HepG2 (cell line): ENCODE results near the gene ZBTB32. TPM values are rescaled to one million over a fixed set of nuclear protein-coding genes. Genes with fewer than 3 reads are reported as not detected.

Experiments used
- ETV5 ChIP-seq: IDR thresholded peaks from 2 replicates; pipeline ENCODE4 v1.6.1; 2018; ENCODE audit warnings: missing biosample characterization, missing genetic modification reagents, inconsistent platforms, borderline replicate concordance
- KDM5B ChIP-seq: sonication (generic); formaldehyde crosslinking; IDR thresholded peaks from 2 replicates; pipeline ENCODE4 v1.4.0; 2020; ENCODE audit warnings: missing genetic modification reagents, mild to moderate bottlenecking, borderline replicate concordance
- MLLT10 ChIP-seq: sonication (generic); formaldehyde crosslinking; IDR thresholded peaks from 2 replicates; pipeline ENCODE4 v1.4.0; 2020; ENCODE audit warnings: missing genetic modification reagents
- NFYB ChIP-seq: sonication (generic); formaldehyde crosslinking; IDR thresholded peaks from 2 replicates; pipeline ENCODE4 v1.4.0; 2020; ENCODE audit warnings: missing genetic modification reagents
- PAF1 ChIP-seq: IDR thresholded peaks from 2 replicates; pipeline ENCODE4 v1.6.1; 2016; ENCODE audit warnings: missing genetic modification reagents, missing compliant biosample characterization
- SNAPC2 ChIP-seq: sonication (generic); formaldehyde crosslinking; IDR thresholded peaks from 2 replicates; pipeline ENCODE4 v1.8.1; 2022; ENCODE audit warnings: mild to moderate bottlenecking, missing genetic modification reagents
- TOPORS ChIP-seq: sonication (generic); formaldehyde crosslinking; IDR thresholded peaks from 2 replicates; pipeline ENCODE4 v1.8.0; 2023; ENCODE audit warnings: mild to moderate bottlenecking, missing genetic modification reagents
- ZBTB14 ChIP-seq: sonication (generic); formaldehyde crosslinking; IDR thresholded peaks from 2 replicates; pipeline ENCODE4 v1.4.0; 2020; ENCODE audit warnings: missing genetic modification reagents
- ZNF30 ChIP-seq: sonication (generic); formaldehyde crosslinking; IDR thresholded peaks from 2 replicates; pipeline ENCODE4 v1.5.0; 2020; ENCODE audit warnings: mild to moderate bottlenecking, missing genetic modification reagents
- ZNF382 ChIP-seq: sonication (generic); formaldehyde crosslinking; IDR thresholded peaks from 2 replicates; pipeline ENCODE4 v1.5.0; 2020; ENCODE audit warnings: missing genetic modification reagents, mild to moderate bottlenecking, borderline replicate concordance
- polyA plus RNA-seq, 8 experiments: library from polyadenylated mRNA; depleted of rRNA in 3 of 8; stranded (reverse) in 7 of 8; unstranded in 1 of 8; fragments of >200 nt; fragmentation: Illumina TruSeq in 4 of 8; extraction: Trizol in 4 of 8; gene quantifications; 2 replicates each; pipeline versions ENCODE4 v1.2.1 to v1.2.3, GENCODE V29; 2011 to 2016; ENCODE audit warnings: low read depth in 4 of 8, missing spikeins in 1 of 8, mixed read lengths in 1 of 8; ENCODE audit not compliant: insufficient read depth in 1 of 8
- total RNA-seq, 5 experiments: library from RNA; depleted of rRNA; stranded (reverse); fragments of >200 nt; fragmentation: Illumina TruSeq; extraction: Trizol; gene quantifications; 2 replicates each; pipeline ENCODE4 v1.2.3, GENCODE V29; 2016; ENCODE audit warnings: low read depth in 1 of 5
- TF ChIP-seq, protein P1 (sequence below): sonication (generic); formaldehyde crosslinking; IDR thresholded peaks from 2 replicates; pipeline ENCODE4 v1.5.0; 2020; ENCODE audit warnings: mild to moderate bottlenecking, missing genetic modification reagents
- TF ChIP-seq, protein P2 (sequence below): sonication (generic); formaldehyde crosslinking; IDR thresholded peaks from one replicate; pipeline ENCODE4 v1.5.1; 2020; ENCODE audit warnings: mild to moderate bottlenecking, missing genetic modification reagents; ENCODE audit errors: not compliant biosample characterization
- TF ChIP-seq, protein P3 (sequence below): sonication (generic); formaldehyde crosslinking; IDR thresholded peaks from 2 replicates; pipeline ENCODE4 v1.8.0; 2022; ENCODE audit warnings: mild to moderate bottlenecking, missing genetic modification reagents, moderate library complexity
- TF ChIP-seq, protein P4 (sequence below): sonication (generic); formaldehyde crosslinking; IDR thresholded peaks from 2 replicates; pipeline ENCODE4 v1.4.0; 2020; ENCODE audit warnings: missing genetic modification reagents

ZBTB32 gene
- total and polyA plus RNA-seq, 2 of the 13 experiments (the other 11 are each of a cell fraction or from before 2014, with no cell fraction given) = not detected

DNA sequence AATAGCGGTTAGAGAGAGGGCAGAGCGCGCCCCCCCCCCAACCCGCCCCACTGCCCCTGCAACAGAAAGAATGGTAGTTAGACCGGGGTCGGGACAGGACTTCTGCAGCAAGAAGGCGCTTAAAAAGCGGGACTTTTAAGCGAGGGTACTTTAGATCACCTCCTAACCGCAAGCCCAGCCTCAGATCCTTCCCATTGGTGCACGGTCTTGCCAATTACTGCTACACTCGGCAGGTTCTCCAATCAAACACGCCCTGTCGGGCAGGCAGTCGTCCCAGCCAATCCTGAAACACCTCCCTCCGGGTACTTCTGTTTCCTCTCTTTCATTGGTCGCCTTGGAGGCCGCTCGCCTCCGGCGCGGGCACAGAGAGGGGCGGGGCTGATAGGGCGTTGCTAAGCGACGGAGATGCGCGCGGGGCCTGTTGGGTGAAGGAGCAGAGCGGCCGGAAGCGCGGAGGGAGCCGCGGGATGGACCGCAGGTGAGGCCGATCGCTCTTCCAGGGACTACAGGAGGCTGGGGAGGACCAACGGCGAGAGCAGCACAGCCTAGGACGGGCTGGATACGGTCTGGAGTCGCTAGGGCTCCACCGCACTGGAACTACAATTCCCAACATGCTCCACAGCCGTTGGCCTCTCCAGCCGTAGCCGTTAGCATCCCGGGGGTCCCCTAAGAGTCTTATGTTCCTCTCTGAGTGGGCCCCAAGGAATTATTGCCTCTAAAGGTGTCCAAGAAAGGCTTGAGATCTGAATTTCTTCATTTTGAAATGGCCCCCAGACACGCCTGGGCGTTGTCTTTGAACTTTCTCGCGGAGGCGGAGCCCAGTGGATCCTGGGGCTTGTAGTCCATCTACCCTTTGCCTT, 53.6 kb downstream of the ZBTB32 start, which contains the start of gene PROSER3 (continued):
- TF ChIP-seq, protein P1, sequence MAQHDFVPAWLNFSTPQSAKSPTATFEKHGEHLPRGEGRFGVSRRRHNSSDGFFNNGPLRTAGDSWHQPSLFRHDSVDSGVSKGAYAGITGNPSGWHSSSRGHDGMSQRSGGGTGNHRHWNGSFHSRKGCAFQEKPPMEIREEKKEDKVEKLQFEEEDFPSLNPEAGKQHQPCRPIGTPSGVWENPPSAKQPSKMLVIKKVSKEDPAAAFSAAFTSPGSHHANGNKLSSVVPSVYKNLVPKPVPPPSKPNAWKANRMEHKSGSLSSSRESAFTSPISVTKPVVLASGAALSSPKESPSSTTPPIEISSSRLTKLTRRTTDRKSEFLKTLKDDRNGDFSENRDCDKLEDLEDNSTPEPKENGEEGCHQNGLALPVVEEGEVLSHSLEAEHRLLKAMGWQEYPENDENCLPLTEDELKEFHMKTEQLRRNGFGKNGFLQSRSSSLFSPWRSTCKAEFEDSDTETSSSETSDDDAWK = no peak
- TF ChIP-seq, protein P2, sequence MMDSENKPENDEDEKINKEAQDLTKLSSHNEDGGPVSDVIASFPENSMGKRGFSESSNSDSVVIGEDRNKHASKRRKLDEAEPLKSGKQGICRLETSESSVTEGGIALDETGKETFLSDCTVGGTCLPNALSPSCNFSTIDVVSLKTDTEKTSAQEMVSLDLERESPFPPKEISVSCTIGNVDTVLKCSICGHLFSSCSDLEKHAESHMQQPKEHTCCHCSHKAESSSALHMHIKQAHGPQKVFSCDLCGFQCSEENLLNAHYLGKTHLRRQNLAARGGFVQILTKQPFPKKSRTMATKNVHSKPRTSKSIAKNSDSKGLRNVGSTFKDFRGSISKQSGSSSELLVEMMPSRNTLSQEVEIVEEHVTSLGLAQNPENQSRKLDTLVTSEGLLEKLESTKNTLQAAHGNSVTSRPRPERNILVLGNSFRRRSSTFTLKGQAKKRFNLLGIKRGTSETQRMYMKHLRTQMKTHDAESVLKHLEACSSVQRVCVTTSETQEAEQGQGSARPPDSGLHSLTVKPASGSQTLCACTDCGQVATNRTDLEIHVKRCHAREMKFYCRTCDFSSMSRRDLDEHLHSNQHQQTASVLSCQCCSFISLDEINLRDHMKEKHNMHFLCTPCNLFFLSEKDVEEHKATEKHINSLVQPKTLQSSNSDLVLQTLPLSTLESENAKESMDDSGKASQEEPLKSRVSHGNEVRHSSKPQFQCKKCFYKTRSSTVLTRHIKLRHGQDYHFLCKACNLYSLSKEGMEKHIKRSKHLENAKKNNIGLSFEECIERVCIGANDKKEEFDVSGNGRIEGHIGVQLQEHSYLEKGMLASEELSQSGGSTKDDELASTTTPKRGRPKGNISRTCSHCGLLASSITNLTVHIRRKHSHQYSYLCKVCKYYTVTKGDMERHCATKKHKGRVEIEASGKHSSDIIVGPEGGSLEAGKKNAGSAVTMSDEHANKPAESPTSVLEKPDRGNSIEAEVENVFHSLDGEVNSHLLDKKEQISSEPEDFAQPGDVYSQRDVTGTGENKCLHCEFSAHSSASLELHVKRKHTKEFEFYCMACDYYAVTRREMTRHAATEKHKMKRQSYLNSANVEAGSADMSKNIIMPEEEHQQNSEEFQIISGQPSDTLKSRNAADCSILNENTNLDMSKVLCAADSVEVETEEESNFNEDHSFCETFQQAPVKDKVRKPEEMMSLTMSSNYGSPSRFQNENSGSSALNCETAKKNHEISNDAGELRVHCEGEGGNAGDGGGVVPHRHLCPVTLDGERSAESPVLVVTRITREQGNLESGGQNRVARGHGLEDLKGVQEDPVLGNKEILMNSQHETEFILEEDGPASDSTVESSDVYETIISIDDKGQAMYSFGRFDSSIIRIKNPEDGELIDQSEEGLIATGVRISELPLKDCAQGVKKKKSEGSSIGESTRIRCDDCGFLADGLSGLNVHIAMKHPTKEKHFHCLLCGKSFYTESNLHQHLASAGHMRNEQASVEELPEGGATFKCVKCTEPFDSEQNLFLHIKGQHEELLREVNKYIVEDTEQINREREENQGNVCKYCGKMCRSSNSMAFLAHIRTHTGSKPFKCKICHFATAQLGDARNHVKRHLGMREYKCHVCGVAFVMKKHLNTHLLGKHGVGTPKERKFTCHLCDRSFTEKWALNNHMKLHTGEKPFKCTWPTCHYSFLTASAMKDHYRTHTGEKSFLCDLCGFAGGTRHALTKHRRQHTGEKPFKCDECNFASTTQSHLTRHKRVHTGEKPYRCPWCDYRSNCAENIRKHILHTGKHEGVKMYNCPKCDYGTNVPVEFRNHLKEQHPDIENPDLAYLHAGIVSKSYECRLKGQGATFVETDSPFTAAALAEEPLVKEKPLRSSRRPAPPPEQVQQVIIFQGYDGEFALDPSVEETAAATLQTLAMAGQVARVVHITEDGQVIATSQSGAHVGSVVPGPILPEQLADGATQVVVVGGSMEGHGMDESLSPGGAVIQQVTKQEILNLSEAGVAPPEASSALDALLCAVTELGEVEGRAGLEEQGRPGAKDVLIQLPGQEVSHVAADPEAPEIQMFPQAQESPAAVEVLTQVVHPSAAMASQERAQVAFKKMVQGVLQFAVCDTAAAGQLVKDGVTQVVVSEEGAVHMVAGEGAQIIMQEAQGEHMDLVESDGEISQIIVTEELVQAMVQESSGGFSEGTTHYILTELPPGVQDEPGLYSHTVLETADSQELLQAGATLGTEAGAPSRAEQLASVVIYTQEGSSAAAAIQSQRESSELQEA (CRISPR knock-in tag) = no peak
- TF ChIP-seq ZBTB14 (CRISPR knock-in tag) = peak; percentile 62
- TF ChIP-seq SNAPC2 (CRISPR knock-in tag) = no peak
- TF ChIP-seq, protein P3, sequence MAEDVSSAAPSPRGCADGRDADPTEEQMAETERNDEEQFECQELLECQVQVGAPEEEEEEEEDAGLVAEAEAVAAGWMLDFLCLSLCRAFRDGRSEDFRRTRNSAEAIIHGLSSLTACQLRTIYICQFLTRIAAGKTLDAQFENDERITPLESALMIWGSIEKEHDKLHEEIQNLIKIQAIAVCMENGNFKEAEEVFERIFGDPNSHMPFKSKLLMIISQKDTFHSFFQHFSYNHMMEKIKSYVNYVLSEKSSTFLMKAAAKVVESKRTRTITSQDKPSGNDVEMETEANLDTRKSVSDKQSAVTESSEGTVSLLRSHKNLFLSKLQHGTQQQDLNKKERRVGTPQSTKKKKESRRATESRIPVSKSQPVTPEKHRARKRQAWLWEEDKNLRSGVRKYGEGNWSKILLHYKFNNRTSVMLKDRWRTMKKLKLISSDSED (CRISPR knock-in tag) = no peak
- TF ChIP-seq NFYB (CRISPR knock-in tag) = peak; percentile 98
- peak; percentile 45; the same call in 1 of the 2 replicates for TF ChIP-seq KDM5B (CRISPR knock-in tag)
- TF ChIP-seq, protein P4, sequence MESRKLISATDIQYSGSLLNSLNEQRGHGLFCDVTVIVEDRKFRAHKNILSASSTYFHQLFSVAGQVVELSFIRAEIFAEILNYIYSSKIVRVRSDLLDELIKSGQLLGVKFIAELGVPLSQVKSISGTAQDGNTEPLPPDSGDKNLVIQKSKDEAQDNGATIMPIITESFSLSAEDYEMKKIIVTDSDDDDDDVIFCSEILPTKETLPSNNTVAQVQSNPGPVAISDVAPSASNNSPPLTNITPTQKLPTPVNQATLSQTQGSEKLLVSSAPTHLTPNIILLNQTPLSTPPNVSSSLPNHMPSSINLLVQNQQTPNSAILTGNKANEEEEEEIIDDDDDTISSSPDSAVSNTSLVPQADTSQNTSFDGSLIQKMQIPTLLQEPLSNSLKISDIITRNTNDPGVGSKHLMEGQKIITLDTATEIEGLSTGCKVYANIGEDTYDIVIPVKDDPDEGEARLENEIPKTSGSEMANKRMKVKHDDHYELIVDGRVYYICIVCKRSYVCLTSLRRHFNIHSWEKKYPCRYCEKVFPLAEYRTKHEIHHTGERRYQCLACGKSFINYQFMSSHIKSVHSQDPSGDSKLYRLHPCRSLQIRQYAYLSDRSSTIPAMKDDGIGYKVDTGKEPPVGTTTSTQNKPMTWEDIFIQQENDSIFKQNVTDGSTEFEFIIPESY (CRISPR knock-in tag) = no peak
- no peak for TF ChIP-seq MLLT10 (CRISPR knock-in tag)
- TF ChIP-seq TOPORS (CRISPR knock-in tag) = peak; percentile 38; the same call in 1 of the 2 replicates
- TF ChIP-seq ZNF382 = no peak
- TF ChIP-seq ZNF30 (CRISPR knock-in tag) = no peak
- no peak for TF ChIP-seq PAF1 (CRISPR knock-in tag)
- peak; percentile 86 for TF ChIP-seq ETV5 (CRISPR knock-in tag)
